Stimulated activated CD4-positive, alpha-beta T cell treated with anti-CD3 and anti-CD28 coated beads, Interleukin-4, amount 100 ng/mL, for 4 hours (primary cell): Measurements from ENCODE around the gene XAGE2.
"Not testable (repeated sequence)": the region's sequence is repeated elsewhere in the genome, so short reads cannot be mapped to it uniquely, and the experiment has no call there.

Experiments
- DNase-seq, 2 experiments: peaks; one replicate each; pipeline ENCODE4 v3.0.0-alpha.2; 2020

The XAGE2 gene

GRCh38 chrX:52368368-52369055 lies at the start of gene XAGE2:
Gene XAGE2 (plus strand): TSS chrX:52369021. CDS start chrX:52370015, 994 bp downstream.
- DNase-seq = no peak

GRCh38 chrX:52337410-52337809 lies 31.4 kb upstream of the XAGE2 start:
- DNase-seq = no peak

- DNase-seq = no peak
These were observed 27.3 kb upstream of the XAGE2 start for GRCh38 chrX:52341493-52341892.

- not testable (repeated sequence) for DNase-seq
These were observed 25.7 kb upstream of the XAGE2 start for GRCh38 chrX:52343131-52343530.

- DNase-seq = peak in 1 of 2 experiments; percentile 25
These were observed 23.4 kb upstream of the XAGE2 start for GRCh38 chrX:52345402-52345801.

GRCh38 chrX:52346174-52347165 lies 22.4 kb upstream of the XAGE2 start:
- peak in 1 of 2 experiments; percentile 12 for DNase-seq

- DNase-seq = no peak
These were observed 19.1 kb upstream of the XAGE2 start for GRCh38 chrX:52349681-52350080.

- DNase-seq = no peak
These were observed 16.3 kb upstream of the XAGE2 start for GRCh38 chrX:52352551-52352950.

GRCh38 chrX:52353838-52354237 lies 15.0 kb upstream of the XAGE2 start:
- DNase-seq = no peak

- DNase-seq = no peak
These were observed 13.7 kb upstream of the XAGE2 start for GRCh38 chrX:52355108-52355507.

GRCh38 chrX:52359614-52360232 lies 9.1 kb upstream of the XAGE2 start:
- DNase-seq = no peak

- no peak for DNase-seq
These were observed 6.9 kb upstream of the XAGE2 start for GRCh38 chrX:52361941-52362340.

- DNase-seq = no peak
These were observed 5.5 kb upstream of the XAGE2 start for GRCh38 chrX:52363247-52363883.

- DNase-seq = no peak
These were observed 10.0 kb downstream of the XAGE2 start for GRCh38 chrX:52378870-52379269.

- DNase-seq = no peak
These were observed 12.2 kb downstream of the XAGE2 start for GRCh38 chrX:52380993-52381392.

- no peak for DNase-seq
These were observed 41.9 kb downstream of the XAGE2 start for GRCh38 chrX:52410439-52411394.

- DNase-seq = no peak
These were observed 46.5 kb downstream of the XAGE2 start for GRCh38 chrX:52415304-52415703.

GRCh38 chrX:52416816-52417215 lies 48.0 kb downstream of the XAGE2 start:
- no peak for DNase-seq

GRCh38 chrX:52420824-52421443 lies 52.1 kb downstream of the XAGE2 start:
- DNase-seq = no peak

- DNase-seq = no peak
These were observed 54.1 kb downstream of the XAGE2 start for GRCh38 chrX:52422884-52423283.

GRCh38 chrX:52424656-52425055 lies 55.8 kb downstream of the XAGE2 start:
- DNase-seq = no peak
